WTC11 (cell line): ENCODE measurements around the gene TRMT112.

Source experiments
- ATF3 ChIP-seq: sonication (generic); formaldehyde crosslinking; conservative IDR thresholded peaks from 2 replicates; pipeline ENCODE4 v1.8.1; 2022; ENCODE audit warnings: mild to moderate bottlenecking, missing genetic modification reagents
- ATF6 ChIP-seq: sonication (generic); formaldehyde crosslinking; IDR thresholded peaks from 2 replicates; pipeline ENCODE4 v1.8.1; 2023; ENCODE audit warnings: mild to moderate bottlenecking, missing genetic modification reagents
- CTCF ChIP-seq: fragments of 200-600 bp; IDR thresholded peaks from 2 replicates; pipeline ENCODE4 v1.8.0; 2022; ENCODE audit warnings: antibody characterized with exemption
- ERG ChIP-seq: fragments of 250-450 bp; sonication (Bioruptor Pico); IDR thresholded peaks from 2 replicates; pipeline ENCODE4 v1.8.0; 2021; ENCODE audit warnings: mild to moderate bottlenecking
- FOXP1 ChIP-seq: sonication (generic); formaldehyde crosslinking; IDR thresholded peaks from 2 replicates; pipeline ENCODE4 v1.8.0; 2022; ENCODE audit warnings: missing genetic modification reagents, mild to moderate bottlenecking, moderate library complexity, borderline replicate concordance
- MAX ChIP-seq: sonication (generic); formaldehyde crosslinking; IDR thresholded peaks from 2 replicates; pipeline ENCODE4 v1.8.0; 2022; ENCODE audit warnings: mild to moderate bottlenecking, missing genetic modification reagents
- NR2C2 ChIP-seq: sonication (generic); formaldehyde crosslinking; IDR thresholded peaks from 2 replicates; pipeline ENCODE4 v1.8.0; 2022; ENCODE audit warnings: mild to moderate bottlenecking, missing genetic modification reagents
- SP1 ChIP-seq: sonication (generic); formaldehyde crosslinking; conservative IDR thresholded peaks from 2 replicates; pipeline ENCODE4 v1.8.1; 2022; ENCODE audit warnings: missing genetic modification reagents
- USF2 ChIP-seq: sonication (generic); formaldehyde crosslinking; IDR thresholded peaks from 2 replicates; pipeline ENCODE4 v1.8.1; 2023; ENCODE audit warnings: mild to moderate bottlenecking, missing genetic modification reagents, moderate library complexity
- ZNF416 ChIP-seq: fragments of 250-450 bp; sonication (Bioruptor Pico); IDR thresholded peaks from 2 replicates; pipeline ENCODE4 v1.9.0; 2021; ENCODE audit warnings: mild to moderate bottlenecking, inconsistent platforms
- TF ChIP-seq, protein P1 (sequence below): sonication (generic); formaldehyde crosslinking; IDR thresholded peaks from 2 replicates; pipeline ENCODE4 v1.8.1; 2023; ENCODE audit warnings: mild to moderate bottlenecking, moderate library complexity, missing genetic modification reagents
- TF ChIP-seq, protein P2 (sequence below): sonication (generic); formaldehyde crosslinking; IDR thresholded peaks from 2 replicates; pipeline ENCODE4 v1.8.0; 2022; ENCODE audit warnings: missing genetic modification reagents

- no peak for TF ChIP-seq ATF3 (CRISPR knock-in tag)
- no peak for TF ChIP-seq SP1 (CRISPR knock-in tag)
- TF ChIP-seq NR2C2 (CRISPR knock-in tag): no peak
- no peak for TF ChIP-seq CTCF
- no peak for TF ChIP-seq ERG
- TF ChIP-seq USF2 (CRISPR knock-in tag): no peak
- no peak for TF ChIP-seq MAX (CRISPR knock-in tag)
- TF ChIP-seq ATF6: no peak
- TF ChIP-seq FOXP1 (CRISPR knock-in tag): no peak
- no peak for TF ChIP-seq ZNF416 (CRISPR knock-in tag)
- TF ChIP-seq, protein P1, sequence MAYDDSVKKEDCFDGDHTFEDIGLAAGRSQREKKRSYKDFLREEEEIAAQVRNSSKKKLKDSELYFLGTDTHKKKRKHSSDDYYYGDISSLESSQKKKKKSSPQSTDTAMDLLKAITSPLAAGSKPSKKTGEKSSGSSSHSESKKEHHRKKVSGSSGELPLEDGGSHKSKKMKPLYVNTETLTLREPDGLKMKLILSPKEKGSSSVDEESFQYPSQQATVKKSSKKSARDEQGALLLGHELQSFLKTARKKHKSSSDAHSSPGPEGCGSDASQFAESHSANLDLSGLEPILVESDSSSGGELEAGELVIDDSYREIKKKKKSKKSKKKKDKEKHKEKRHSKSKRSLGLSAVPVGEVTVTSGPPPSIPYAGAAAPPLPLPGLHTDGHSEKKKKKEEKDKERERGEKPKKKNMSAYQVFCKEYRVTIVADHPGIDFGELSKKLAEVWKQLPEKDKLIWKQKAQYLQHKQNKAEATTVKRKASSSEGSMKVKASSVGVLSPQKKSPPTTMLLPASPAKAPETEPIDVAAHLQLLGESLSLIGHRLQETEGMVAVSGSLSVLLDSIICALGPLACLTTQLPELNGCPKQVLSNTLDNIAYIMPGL (CRISPR knock-in tag): no peak
- TF ChIP-seq, protein P2, sequence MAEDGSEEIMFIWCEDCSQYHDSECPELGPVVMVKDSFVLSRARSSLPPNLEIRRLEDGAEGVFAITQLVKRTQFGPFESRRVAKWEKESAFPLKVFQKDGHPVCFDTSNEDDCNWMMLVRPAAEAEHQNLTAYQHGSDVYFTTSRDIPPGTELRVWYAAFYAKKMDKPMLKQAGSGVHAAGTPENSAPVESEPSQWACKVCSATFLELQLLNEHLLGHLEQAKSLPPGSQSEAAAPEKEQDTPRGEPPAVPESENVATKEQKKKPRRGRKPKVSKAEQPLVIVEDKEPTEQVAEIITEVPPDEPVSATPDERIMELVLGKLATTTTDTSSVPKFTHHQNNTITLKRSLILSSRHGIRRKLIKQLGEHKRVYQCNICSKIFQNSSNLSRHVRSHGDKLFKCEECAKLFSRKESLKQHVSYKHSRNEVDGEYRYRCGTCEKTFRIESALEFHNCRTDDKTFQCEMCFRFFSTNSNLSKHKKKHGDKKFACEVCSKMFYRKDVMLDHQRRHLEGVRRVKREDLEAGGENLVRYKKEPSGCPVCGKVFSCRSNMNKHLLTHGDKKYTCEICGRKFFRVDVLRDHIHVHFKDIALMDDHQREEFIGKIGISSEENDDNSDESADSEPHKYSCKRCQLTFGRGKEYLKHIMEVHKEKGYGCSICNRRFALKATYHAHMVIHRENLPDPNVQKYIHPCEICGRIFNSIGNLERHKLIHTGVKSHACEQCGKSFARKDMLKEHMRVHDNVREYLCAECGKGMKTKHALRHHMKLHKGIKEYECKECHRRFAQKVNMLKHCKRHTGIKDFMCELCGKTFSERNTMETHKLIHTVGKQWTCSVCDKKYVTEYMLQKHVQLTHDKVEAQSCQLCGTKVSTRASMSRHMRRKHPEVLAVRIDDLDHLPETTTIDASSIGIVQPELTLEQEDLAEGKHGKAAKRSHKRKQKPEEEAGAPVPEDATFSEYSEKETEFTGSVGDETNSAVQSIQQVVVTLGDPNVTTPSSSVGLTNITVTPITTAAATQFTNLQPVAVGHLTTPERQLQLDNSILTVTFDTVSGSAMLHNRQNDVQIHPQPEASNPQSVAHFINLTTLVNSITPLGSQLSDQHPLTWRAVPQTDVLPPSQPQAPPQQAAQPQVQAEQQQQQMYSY (CRISPR knock-in tag): no peak
Observed at GRCh38 chr11:64314805-64315561, 2.4 kb downstream of the TRMT112 start.
